CD4-positive, alpha-beta memory T cell (primary cell): Measurements from ENCODE around the gene DNAAF2. TPM values are rescaled to one million over a fixed set of nuclear protein-coding genes. Genes with fewer than 3 reads are reported as not detected.
"Not testable (repeated sequence)": the region's sequence is repeated elsewhere in the genome, so short reads cannot be mapped to it uniquely, and the experiment has no call there.

Experiments used
- CTCF ChIA-PET: fragments of 350-600 bp; sonication (Branson Sonifier 250); formaldehyde crosslinking; loops from one replicate; lab custom pipeline; 2021; ENCODE audit warnings: inconsistent platforms; ENCODE audit not compliant: partially characterized antibody; lab: Charles Lee
- POLR2A ChIA-PET: fragments of 350-600 bp; sonication (Branson Sonifier 250); formaldehyde crosslinking; loops from one replicate; lab custom pipeline; 2021; ENCODE audit not compliant: partially characterized antibody; lab: Charles Lee
- DNase-seq, 5 donors: peaks; one replicate each; pipeline versions ENCODE4 v3.0.0 to v3.0.0-alpha.2; 2020 to 2022; ENCODE audit warnings: mixed read lengths in 1 of 5
- H3K27ac ChIP-seq: one replicate; pipeline ENCODE4 v1.7.0; 2013; ENCODE audit warnings: low read depth, low read length
- H3K27me3 ChIP-seq: 2 replicates; pipeline ENCODE4 v1.7.0; 2013; ENCODE audit warnings: mild to moderate bottlenecking, low read length, moderate library complexity; ENCODE audit not compliant: insufficient read depth
- H3K36me3 ChIP-seq: 2 replicates; pipeline ENCODE4 v1.7.0; 2013; ENCODE audit warnings: mild to moderate bottlenecking, low read length, moderate library complexity; ENCODE audit not compliant: insufficient read depth
- H3K4me1 ChIP-seq: 2 replicates; pipeline ENCODE4 v1.7.0; 2013; ENCODE audit warnings: mild to moderate bottlenecking, low read length, moderate library complexity; ENCODE audit not compliant: insufficient read depth
- H3K4me3 ChIP-seq, 2 donors: one replicate each; pipeline ENCODE4 v1.7.0; 2013; ENCODE audit warnings: low read length in 2 of 2, mild to moderate bottlenecking in 1 of 2
- H3K9me3 ChIP-seq, 2 donors: one replicate each; pipeline ENCODE4 v1.7.0; 2013; ENCODE audit warnings: low read length in 2 of 2, control low read depth in 1 of 2; ENCODE audit not compliant: control insufficient read depth in 1 of 2
- H3K27ac Mint-ChIP-seq, 7 donors: one replicate each; pipeline ENCODE4 v1.8.0; 2020 to 2021; ENCODE audit warnings: mixed read lengths in 7 of 7, mild to moderate bottlenecking in 6 of 7, inconsistent platforms in 3 of 7, moderate library complexity in 3 of 7
- H3K27me3 Mint-ChIP-seq, 2 donors: one replicate each; pipeline ENCODE4 v1.8.0; 2020 to 2021; ENCODE audit warnings: mixed read lengths in 2 of 2
- H3K36me3 Mint-ChIP-seq, 2 donors: one replicate each; pipeline ENCODE4 v1.8.0; 2020 to 2021; ENCODE audit warnings: mixed read lengths in 2 of 2, inconsistent platforms in 1 of 2, mild to moderate bottlenecking in 1 of 2
- H3K4me1 Mint-ChIP-seq, 4 donors: one replicate each; pipeline ENCODE4 v1.8.0; 2020 to 2021; ENCODE audit warnings: mixed read lengths in 4 of 4, mild to moderate bottlenecking in 1 of 4
- H3K4me3 Mint-ChIP-seq, 8 donors: one replicate each; pipeline ENCODE4 v1.8.0; 2020 to 2021; ENCODE audit warnings: mixed read lengths in 8 of 8, mild to moderate bottlenecking in 7 of 8, moderate library complexity in 6 of 8, inconsistent platforms in 3 of 8
- H3K9me3 Mint-ChIP-seq, 8 donors: one replicate each; pipeline ENCODE4 v1.8.0; 2020 to 2021; ENCODE audit warnings: mixed read lengths in 8 of 8, mild to moderate bottlenecking in 5 of 8, inconsistent platforms in 3 of 8, moderate library complexity in 1 of 8
- intact Hi-C: fragments of 100-400 bp; cut with micrococcal nuclease; formaldehyde crosslinking; loops from one replicate; pipeline ENCODE4 v1.15.1; 2023
- polyA plus RNA-seq, 2 donors: library from polyadenylated mRNA; unstranded; fragments of 300-500 nt; fragmentation: Illumina TruSeq; gene quantifications; one replicate each; pipeline ENCODE4 v1.2.3, GENCODE V29; 2021
- total RNA-seq, 2 experiments: library from RNA; stranded (reverse); gene quantifications; one replicate each; pipeline ENCODE4 v1.2.3, GENCODE V29; 2021

Gene DNAAF2
- total and polyA plus RNA-seq, 4 experiments from 2014 or later: 8.7 to 18.1 (median 13.9) TPM

- intact Hi-C loops: loop anchor here (1.0 to 5.0 kb wide), 8 partner anchors 12 to 727 kb away; partner anchors contain the start of genes DMAC2L, L2HGDH, LRR1 and MGAT2
- H3K4me1 ChIP-seq: peaks cover 38% of the 10 kb centered on the region
- Mint-ChIP-seq H3K4me3 (peak within 1 kb of the TSS; percentile 87 to 98 (median 95)), H3K36me3 (peaks cover 33 to 56% of the 10 kb centered on the region in 2 donors), H3K4me1 (peaks cover 29 to 62% (median 42%) of the 10 kb centered on the region in 4 donors), H3K9me3 (peaks cover 0 to 12% (median 0%) of the 10 kb centered on the region in 8 donors), H3K27me3 (peaks cover 0 to 4% of the 10 kb centered on the region in 2 donors), H3K27ac (peak within 1 kb of the TSS; percentile 88 to 100 (median 99))
- H3K9me3 ChIP-seq: no peaks in the 10 kb centered on the region
- H3K27me3 ChIP-seq: no peaks in the 10 kb centered on the region
- peak within 1 kb of the TSS; percentile 93 to 98 for H3K4me3 ChIP-seq
- DNase-seq: peak; percentile 98 to 99 (median 99)
- ChIA-PET POLR2A (interaction anchor here (0.6 to 6.2 kb wide), 29 partner anchors 11 to 1236 kb away, joined by 3 to 197 read pairs (median 4); partner anchors contain the start of genes ARF6, DNAAF2, KLHDC1 and KLHDC2), CTCF (interaction anchor here (0.7 to 4.7 kb wide), 15 partner anchors 9 to 726 kb away, joined by 3 to 49 read pairs (median 5); partner anchors contain the start of genes DMAC2L, DNAAF2, KLHDC1 and KLHDC2)
- H3K36me3 ChIP-seq: peaks cover 24% of the 10 kb centered on the region
- peak within 1 kb of the TSS; percentile 95 for H3K27ac ChIP-seq
Observed at GRCh38 chr14:49585803-49586672, 49.0 kb downstream of the DNAAF2 start, which contains the start of gene RPS29. RPS29 (minus strand) TSS chr14:49586380; CDS start chr14:49586346, 34 bp downstream.

GRCh38 chr14:49584981-49585640, 49.9 kb downstream of the DNAAF2 start:
- Histone ChIP-seq H3K36me3 (peaks cover 24% of the 10 kb centered on the region), H3K4me1 (peaks cover 42% of the 10 kb centered on the region), H3K27ac (peak overlapping the region; percentile 95), H3K4me3 (peak overlapping the region; percentile 93 to 98)
- DNase-seq, H3K27me3 Mint-ChIP-seq, H3K9me3 ChIP-seq, H3K27me3 ChIP-seq: not testable (repeated sequence)
- Mint-ChIP-seq H3K9me3 (peaks cover 0 to 12% (median 0%) of the 10 kb centered on the region in 8 donors), H3K27ac (peak overlapping the region; percentile 88 to 100 (median 99)), H3K4me1 (peaks cover 32 to 68% (median 47%) of the 10 kb centered on the region in 4 donors), H3K36me3 (peaks cover 33 to 59% of the 10 kb centered on the region in 2 donors), H3K4me3 (peak overlapping the region; percentile 87 to 98 (median 95))
- POLR2A ChIA-PET: interaction anchor here (0.6 to 6.2 kb wide), 16 partner anchors 11 to 531 kb away, joined by 3 to 197 read pairs (median 7); partner anchors contain the start of genes DNAAF2, KLHDC1, KLHDC2 and LRR1
- CTCF ChIA-PET: interaction anchor here (0.6 to 4.7 kb wide), 9 partner anchors 10 to 263 kb away, joined by 3 to 49 read pairs (median 5); partner anchors contain the start of genes KLHDC1, KLHDC2, MGAT2 and RPL36AL
- intact Hi-C loops: loop anchor here (5.0 kb wide), 1 partner anchor 647 kb away; the partner anchor contains the start of gene SOS2

DNA sequence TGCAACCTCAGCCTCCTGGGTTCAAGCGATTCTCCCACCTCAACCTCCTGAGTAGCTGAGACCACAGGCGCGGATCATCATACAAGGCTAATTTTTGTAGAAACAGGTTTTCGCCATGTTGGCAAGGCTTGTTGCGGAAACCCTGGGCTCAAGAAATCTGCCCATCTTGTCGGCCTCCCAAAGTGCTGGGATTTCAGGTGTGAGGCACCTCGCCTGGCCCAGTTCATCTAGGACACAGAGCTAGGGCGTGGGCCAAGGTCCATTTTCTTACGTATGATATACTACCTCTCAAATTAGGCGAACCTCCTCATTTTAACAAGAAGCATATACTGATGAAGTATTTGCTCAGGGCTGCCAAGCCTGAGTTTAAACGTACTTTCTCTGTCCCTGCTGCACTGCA, 51.0 kb downstream of the DNAAF2 start:
- ChIA-PET CTCF (interaction anchor here (1.3 to 4.7 kb wide), 3 partner anchors 37 to 108 kb away, joined by 3 to 49 read pairs (median 6); partner anchors contain the start of genes KLHDC1, MGAT2 and RPL36AL), POLR2A (interaction anchor here (3.1 to 6.2 kb wide), 3 partner anchors 13 to 50 kb away, joined by 75 to 197 read pairs (median 144); partner anchors contain the start of genes DNAAF2, LRR1, MGAT2 and RPL36AL)
- Histone ChIP-seq H3K4me3 (peak overlapping the region in 1 of 2 donors; percentile 98), H3K27me3 (no peaks in the 10 kb centered on the region), H3K9me3 (no peaks in the 10 kb centered on the region), H3K4me1 (peaks cover 48% of the 10 kb centered on the region), H3K27ac (peak overlapping the region; percentile 95), H3K36me3 (peaks cover 24% of the 10 kb centered on the region)
- H3K27ac Mint-ChIP-seq: peak overlapping the region; percentile 76 to 100 (median 99)
- peaks cover 0 to 12% (median 0%) of the 10 kb centered on the region in 8 donors for H3K9me3 Mint-ChIP-seq
- H3K4me1 Mint-ChIP-seq: peaks cover 39 to 78% (median 56%) of the 10 kb centered on the region in 4 donors
- peak overlapping the region; percentile 87 to 98 (median 95) for H3K4me3 Mint-ChIP-seq
- DNase-seq: no peak
- peaks cover 33 to 63% of the 10 kb centered on the region in 2 donors for H3K36me3 Mint-ChIP-seq
- intact Hi-C loops: no loop called here
- H3K27me3 Mint-ChIP-seq: peaks cover 0 to 4% of the 10 kb centered on the region in 2 donors

GRCh38 chr14:49583629-49584028, 51.4 kb downstream of the DNAAF2 start:
- no peak for DNase-seq
- Mint-ChIP-seq H3K9me3 (peaks cover 0 to 12% (median 0%) of the 10 kb centered on the region in 8 donors), H3K27me3 (peaks cover 0 to 4% of the 10 kb centered on the region in 2 donors), H3K4me3 (peak overlapping the region; percentile 87 to 98 (median 95)), H3K4me1 (peaks cover 41 to 82% (median 56%) of the 10 kb centered on the region in 4 donors), H3K27ac (peak overlapping the region; percentile 36 to 100 (median 92)), H3K36me3 (peaks cover 33 to 63% of the 10 kb centered on the region in 2 donors)
- no peaks in the 10 kb centered on the region for H3K9me3 ChIP-seq
- intact Hi-C loops: no loop called here
- peaks cover 24% of the 10 kb centered on the region for H3K36me3 ChIP-seq
- H3K27me3 ChIP-seq: no peaks in the 10 kb centered on the region
- ChIA-PET POLR2A (interaction anchor here (0.9 to 6.2 kb wide), 2 partner anchors 15 to 38 kb away, joined by 4 to 197 read pairs; partner anchors contain the start of genes LRR1, MGAT2 and RPL36AL), CTCF (interaction anchor here (1.0 kb wide), 1 partner anchor 36 kb away, joined by 4 read pairs; the partner anchor contains the start of gene RPL36AL)
- peaks cover 52% of the 10 kb centered on the region for H3K4me1 ChIP-seq
- H3K4me3 ChIP-seq: peak overlapping the region in 1 of 2 donors; percentile 98
- H3K27ac ChIP-seq: peak overlapping the region; percentile 95

GRCh38 chr14:49582113-49582977, 52.7 kb downstream of the DNAAF2 start:
- Mint-ChIP-seq H3K36me3 (peaks cover 39 to 71% of the 10 kb centered on the region in 2 donors), H3K4me1 (peaks cover 48 to 88% (median 58%) of the 10 kb centered on the region in 4 donors), H3K9me3 (peaks cover 0 to 12% (median 0%) of the 10 kb centered on the region in 8 donors), H3K4me3 (peak overlapping the region in 6 of 8 donors; percentile 4 to 95 (median 40)), H3K27me3 (peaks cover 0 to 4% of the 10 kb centered on the region in 2 donors), H3K27ac (peak overlapping the region in 6 of 7 donors; percentile 49 to 100 (median 68))
- CTCF ChIA-PET: interaction anchor here (1.0 to 1.2 kb wide), 2 partner anchors 38 kb away, joined by 3 to 4 read pairs; partner anchors contain the start of genes MGAT2 and RPL36AL
- no peak for DNase-seq
- peaks cover 30% of the 10 kb centered on the region for H3K36me3 ChIP-seq
- H3K4me1 ChIP-seq: peaks cover 52% of the 10 kb centered on the region
- POLR2A ChIA-PET: interaction anchor here (0.9 to 6.2 kb wide), 2 partner anchors 16 to 40 kb away, joined by 4 to 197 read pairs; partner anchors contain the start of genes LRR1, MGAT2 and RPL36AL
- intact Hi-C loops: no loop called here
- H3K27me3 ChIP-seq: no peaks in the 10 kb centered on the region
- H3K27ac ChIP-seq: no peak overlapping the region
- H3K4me3 ChIP-seq: no peak overlapping the region
- H3K9me3 ChIP-seq: no peaks in the 10 kb centered on the region
